HEK293 (cell line): ENCODE results near the gene FGF9.
A peak's percentile ranks its signal among the peaks of the same experiment; 100 is the strongest.

ENCODE experiments used
- CTCF ChIA-PET: fragments of 350-600 bp; formaldehyde crosslinking; extraction: SDS; loops from one replicate; lab custom pipeline; 2021; ENCODE audit warnings: antibody characterized with exemption; lab: Yijun Ruan, JAX
- POLR2A ChIA-PET: fragments of 300-600 bp; formaldehyde crosslinking; extraction: SDS; loops from one replicate; lab custom pipeline; 2020; ENCODE audit warnings: antibody characterized with exemption, inconsistent platforms; lab: Yijun Ruan, JAX
- H3K27ac ChIP-seq: fragments of 200-500 bp; sonication (Bioruptor generic); 2 replicates; pipeline ENCODE4 v1.5.1; 2014; ENCODE audit warnings: low read depth, low read length, control low read depth, inconsistent platforms; ENCODE audit errors: extremely low read depth
- H3K36me3 ChIP-seq, 2 experiments: fragments of 200-500 bp in 1 of 2; sonication (Bioruptor generic) in 1 of 2; 1 replicate in 1 of 2; 2 replicates in 1 of 2; pipeline ENCODE4 v1.5.1; 2014 to 2017; ENCODE audit warnings: inconsistent platforms in 2 of 2, low read length in 2 of 2; ENCODE audit not compliant: control insufficient read depth in 2 of 2, insufficient read depth in 1 of 2
- H3K4me1 ChIP-seq: fragments of 200-500 bp; sonication (Bioruptor generic); 2 replicates; pipeline ENCODE4 v1.5.1; 2014; ENCODE audit warnings: mild to moderate bottlenecking, low read length, inconsistent platforms; ENCODE audit not compliant: control insufficient read depth, insufficient read depth
- H3K4me3 ChIP-seq: 2 replicates; pipeline ENCODE4 v1.5.1; 2011; ENCODE audit warnings: low read depth, mild to moderate bottlenecking, control low read depth, low read length, moderate library complexity
- H3K9me3 ChIP-seq: fragments of 200-500 bp; sonication (Bioruptor generic); 2 replicates; pipeline ENCODE4 v1.5.1; 2014; ENCODE audit warnings: low read depth, low read length, inconsistent platforms; ENCODE audit not compliant: control insufficient read depth, insufficient read depth
- GLIS2 ChIP-seq: fragments of 450-650 bp; formaldehyde crosslinking; IDR thresholded peaks from 2 replicates; pipeline ENCODE4 v1.5.1; 2016; ENCODE audit warnings: missing biosample characterization, missing genetic modification characterization
- KLF10 ChIP-seq: fragments of 450-650 bp; IDR thresholded peaks from 2 replicates; pipeline ENCODE4 v1.5.1; 2018; ENCODE audit warnings: missing biosample characterization, mild to moderate bottlenecking, missing genetic modification characterization
- KLF16 ChIP-seq: fragments of 450-650 bp; formaldehyde crosslinking; IDR thresholded peaks from 2 replicates; pipeline ENCODE4 v1.5.1; 2017; ENCODE audit warnings: missing biosample characterization, missing genetic modification characterization
- KLF8 ChIP-seq: fragments of 450-650 bp; formaldehyde crosslinking; IDR thresholded peaks from 2 replicates; pipeline ENCODE4 v1.5.1; 2016; ENCODE audit warnings: missing biosample characterization, missing genetic modification characterization
- MEIS1 ChIP-seq: sonication (generic); formaldehyde crosslinking; IDR thresholded peaks from 2 replicates; pipeline ENCODE4 v1.8.1; 2022; ENCODE audit warnings: missing genetic modification reagents, mild to moderate bottlenecking, borderline replicate concordance
- MZF1 ChIP-seq: fragments of 450-650 bp; formaldehyde crosslinking; IDR thresholded peaks from 2 replicates; pipeline ENCODE4 v1.5.1; 2017; ENCODE audit warnings: missing biosample characterization, missing genetic modification characterization, borderline replicate concordance
- OVOL3 ChIP-seq: fragments of 450-650 bp; formaldehyde crosslinking; IDR thresholded peaks from 2 replicates; pipeline ENCODE4 v1.5.1; 2016; ENCODE audit warnings: missing biosample characterization, missing genetic modification characterization
- SCRT1 ChIP-seq: fragments of 450-650 bp; formaldehyde crosslinking; IDR thresholded peaks from 2 replicates; pipeline ENCODE4 v1.5.1; 2016; ENCODE audit warnings: missing biosample characterization, missing genetic modification characterization, borderline replicate concordance
- SCRT2 ChIP-seq: fragments of 450-650 bp; formaldehyde crosslinking; IDR thresholded peaks from 2 replicates; pipeline ENCODE4 v1.5.1; 2016; ENCODE audit warnings: missing biosample characterization, missing genetic modification characterization
- ZBTB21 ChIP-seq: fragments of 450-650 bp; formaldehyde crosslinking; IDR thresholded peaks from 2 replicates; pipeline ENCODE4 v1.5.1; 2017; ENCODE audit warnings: missing biosample characterization, missing genetic modification characterization
- ZNF146 ChIP-seq: fragments of 450-650 bp; formaldehyde crosslinking; IDR thresholded peaks from 2 replicates; pipeline ENCODE4 v1.5.1; 2016; ENCODE audit warnings: missing biosample characterization, missing genetic modification characterization
- ZNF211 ChIP-seq: fragments of 450-650 bp; formaldehyde crosslinking; IDR thresholded peaks from 2 replicates; pipeline ENCODE4 v1.5.1; 2016; ENCODE audit warnings: low read depth, missing biosample characterization, missing genetic modification characterization
- ZNF24 ChIP-seq: fragments of 450-650 bp; formaldehyde crosslinking; IDR thresholded peaks from 2 replicates; pipeline ENCODE4 v1.5.1; 2016; ENCODE audit warnings: missing biosample characterization, missing genetic modification characterization
- ZNF292 ChIP-seq: fragments of 450-650 bp; formaldehyde crosslinking; IDR thresholded peaks from 2 replicates; pipeline ENCODE4 v1.5.1; 2016; ENCODE audit warnings: low read depth, missing biosample characterization, missing genetic modification characterization, borderline replicate concordance
- ZNF311 ChIP-seq: fragments of 450-650 bp; formaldehyde crosslinking; IDR thresholded peaks from 2 replicates; pipeline ENCODE4 v1.5.1; 2017; ENCODE audit warnings: missing biosample characterization, missing genetic modification characterization, borderline replicate concordance
- ZNF394 ChIP-seq: fragments of 450-650 bp; formaldehyde crosslinking; IDR thresholded peaks from 2 replicates; pipeline ENCODE4 v1.5.1; 2016; ENCODE audit warnings: missing biosample characterization, missing genetic modification characterization, mild to moderate bottlenecking, moderate library complexity, borderline replicate concordance
- ZNF404 ChIP-seq: fragments of 450-650 bp; formaldehyde crosslinking; IDR thresholded peaks from 2 replicates; pipeline ENCODE4 v1.5.1; 2017; ENCODE audit warnings: missing biosample characterization, missing genetic modification characterization
- ZNF426 ChIP-seq: fragments of 450-650 bp; formaldehyde crosslinking; IDR thresholded peaks from 2 replicates; pipeline ENCODE4 v1.5.1; 2017; ENCODE audit warnings: missing biosample characterization, missing genetic modification characterization, mild to moderate bottlenecking, inconsistent platforms, moderate library complexity
- ZNF530 ChIP-seq: fragments of 450-650 bp; formaldehyde crosslinking; IDR thresholded peaks from 2 replicates; pipeline ENCODE4 v1.5.1; 2016; ENCODE audit warnings: low read depth, missing biosample characterization, missing genetic modification characterization
- ZNF610 ChIP-seq: fragments of 450-650 bp; formaldehyde crosslinking; IDR thresholded peaks from 2 replicates; pipeline ENCODE4 v1.5.1; 2016; ENCODE audit warnings: missing biosample characterization, missing genetic modification characterization, borderline replicate concordance
- ZNF701 ChIP-seq: fragments of 450-650 bp; formaldehyde crosslinking; IDR thresholded peaks from 2 replicates; pipeline ENCODE4 v1.5.1; 2016; ENCODE audit warnings: missing biosample characterization, missing genetic modification characterization
- ZNF830 ChIP-seq: fragments of 450-650 bp; IDR thresholded peaks from 2 replicates; pipeline ENCODE4 v1.5.0; 2018; ENCODE audit warnings: missing biosample characterization, missing genetic modification characterization, low read depth, mild to moderate bottlenecking, moderate library complexity
- TF ChIP-seq, protein P1 (sequence below): fragments of 450-650 bp; formaldehyde crosslinking; IDR thresholded peaks from 2 replicates; pipeline ENCODE4 v1.5.1; 2017; ENCODE audit warnings: missing biosample characterization, missing genetic modification characterization
- TF ChIP-seq, protein P2 (sequence below): fragments of 450-650 bp; formaldehyde crosslinking; IDR thresholded peaks from 2 replicates; pipeline ENCODE4 v1.5.0; 2017; ENCODE audit warnings: missing biosample characterization, missing genetic modification characterization, borderline replicate concordance
- TF ChIP-seq, protein P3 (sequence below): fragments of 450-650 bp; formaldehyde crosslinking; IDR thresholded peaks from 2 replicates; pipeline ENCODE4 v1.5.1; 2016; ENCODE audit warnings: missing biosample characterization, missing genetic modification characterization
- TF ChIP-seq, protein P4 (sequence below): fragments of 450-650 bp; IDR thresholded peaks from 2 replicates; pipeline ENCODE4 v1.5.1; 2018; ENCODE audit warnings: missing biosample characterization, mild to moderate bottlenecking, missing genetic modification characterization
- TF ChIP-seq, protein P5 (sequence below): fragments of 450-650 bp; formaldehyde crosslinking; IDR thresholded peaks from 2 replicates; pipeline ENCODE4 v1.5.1; 2017; ENCODE audit warnings: missing biosample characterization, missing genetic modification characterization

FGF9 gene

DNA sequence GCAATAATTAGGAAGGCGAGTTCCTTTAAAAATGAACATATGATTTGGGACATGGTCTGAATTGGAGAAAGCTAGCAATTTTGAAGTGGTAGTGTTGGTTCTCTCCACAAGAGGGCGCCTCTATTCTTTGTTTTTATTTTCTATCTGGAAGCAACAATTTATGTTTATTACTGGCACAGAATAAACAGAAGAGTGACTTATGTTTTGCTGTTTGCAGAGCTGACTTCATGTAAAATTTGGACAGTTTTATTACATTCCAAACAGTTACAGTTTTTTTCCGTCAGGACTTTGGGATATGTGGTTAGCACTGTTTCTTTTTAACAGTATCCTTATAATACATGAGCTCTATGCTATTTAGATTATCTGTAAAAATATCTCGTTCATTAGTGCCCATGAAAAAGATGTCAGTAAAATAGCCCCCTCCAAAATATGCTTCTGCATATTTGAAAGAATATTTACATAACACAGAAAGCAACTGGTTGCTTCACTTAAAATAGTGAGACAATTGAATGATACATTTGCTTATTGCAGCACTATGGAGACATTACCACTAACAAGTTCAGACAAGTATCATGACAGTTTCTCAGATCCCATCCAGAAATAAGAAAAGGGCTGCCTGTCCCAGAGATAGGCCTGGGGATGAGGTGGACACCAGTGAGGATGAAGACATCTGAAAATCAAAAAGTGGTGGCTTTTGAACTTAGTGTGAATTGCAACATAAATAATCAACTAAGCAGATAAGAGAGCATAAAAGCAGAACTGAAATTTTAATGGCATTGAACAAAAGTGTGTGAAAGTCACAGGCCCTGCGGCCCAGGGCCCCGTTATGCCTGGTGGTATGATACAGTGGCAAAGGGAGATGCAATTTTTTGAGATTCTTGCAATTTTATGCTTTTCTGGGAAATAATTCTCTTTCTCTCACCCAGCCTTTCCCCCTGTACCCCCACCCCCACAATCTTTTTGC is 32.3 kb upstream of the FGF9 start:
- Histone ChIP-seq H3K9me3 (no peaks in the 10 kb centered on the region), H3K27ac (no peak overlapping the region), H3K4me1 (0 out of 2 replicates have a peak, but pooled peaks cover 2% of the 10 kb centered on the region), H3K36me3 (no peaks in the 10 kb centered on the region), H3K4me3 (no peak overlapping the region)
- ChIA-PET CTCF (interaction anchor here (0.6 to 2.2 kb wide), 20 partner anchors 11 to 1120 kb away, joined by 3 to 9 read pairs (median 3); partner anchors contain the start of gene FGF9), POLR2A (interaction anchor here (1.5 kb wide), 1 partner anchor 35 kb away, joined by 5 read pairs; the partner anchor contains the start of gene MICU2)
- TF ChIP-seq ZNF530 (tag by site-specific recombination), result no peak
- no peak for TF ChIP-seq KLF16
- TF ChIP-seq ZNF426, result no peak
- TF ChIP-seq, protein P1, sequence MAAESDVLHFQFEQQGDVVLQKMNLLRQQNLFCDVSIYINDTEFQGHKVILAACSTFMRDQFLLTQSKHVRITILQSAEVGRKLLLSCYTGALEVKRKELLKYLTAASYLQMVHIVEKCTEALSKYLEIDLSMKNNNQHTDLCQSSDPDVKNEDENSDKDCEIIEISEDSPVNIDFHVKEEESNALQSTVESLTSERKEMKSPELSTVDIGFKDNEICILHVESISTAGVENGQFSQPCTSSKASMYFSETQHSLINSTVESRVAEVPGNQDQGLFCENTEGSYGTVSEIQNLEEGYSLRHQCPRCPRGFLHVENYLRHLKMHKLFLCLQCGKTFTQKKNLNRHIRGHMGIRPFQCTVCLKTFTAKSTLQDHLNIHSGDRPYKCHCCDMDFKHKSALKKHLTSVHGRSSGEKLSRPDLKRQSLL (tag by site-specific recombination), result no peak
- no peak for TF ChIP-seq OVOL3 (tag by site-specific recombination)
- TF ChIP-seq, protein P2, sequence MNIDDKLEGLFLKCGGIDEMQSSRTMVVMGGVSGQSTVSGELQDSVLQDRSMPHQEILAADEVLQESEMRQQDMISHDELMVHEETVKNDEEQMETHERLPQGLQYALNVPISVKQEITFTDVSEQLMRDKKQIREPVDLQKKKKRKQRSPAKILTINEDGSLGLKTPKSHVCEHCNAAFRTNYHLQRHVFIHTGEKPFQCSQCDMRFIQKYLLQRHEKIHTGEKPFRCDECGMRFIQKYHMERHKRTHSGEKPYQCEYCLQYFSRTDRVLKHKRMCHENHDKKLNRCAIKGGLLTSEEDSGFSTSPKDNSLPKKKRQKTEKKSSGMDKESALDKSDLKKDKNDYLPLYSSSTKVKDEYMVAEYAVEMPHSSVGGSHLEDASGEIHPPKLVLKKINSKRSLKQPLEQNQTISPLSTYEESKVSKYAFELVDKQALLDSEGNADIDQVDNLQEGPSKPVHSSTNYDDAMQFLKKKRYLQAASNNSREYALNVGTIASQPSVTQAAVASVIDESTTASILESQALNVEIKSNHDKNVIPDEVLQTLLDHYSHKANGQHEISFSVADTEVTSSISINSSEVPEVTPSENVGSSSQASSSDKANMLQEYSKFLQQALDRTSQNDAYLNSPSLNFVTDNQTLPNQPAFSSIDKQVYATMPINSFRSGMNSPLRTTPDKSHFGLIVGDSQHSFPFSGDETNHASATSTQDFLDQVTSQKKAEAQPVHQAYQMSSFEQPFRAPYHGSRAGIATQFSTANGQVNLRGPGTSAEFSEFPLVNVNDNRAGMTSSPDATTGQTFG (tag by site-specific recombination), result no peak
- no peak for TF ChIP-seq ZNF211 (tag by site-specific recombination)
- TF ChIP-seq, protein P3, sequence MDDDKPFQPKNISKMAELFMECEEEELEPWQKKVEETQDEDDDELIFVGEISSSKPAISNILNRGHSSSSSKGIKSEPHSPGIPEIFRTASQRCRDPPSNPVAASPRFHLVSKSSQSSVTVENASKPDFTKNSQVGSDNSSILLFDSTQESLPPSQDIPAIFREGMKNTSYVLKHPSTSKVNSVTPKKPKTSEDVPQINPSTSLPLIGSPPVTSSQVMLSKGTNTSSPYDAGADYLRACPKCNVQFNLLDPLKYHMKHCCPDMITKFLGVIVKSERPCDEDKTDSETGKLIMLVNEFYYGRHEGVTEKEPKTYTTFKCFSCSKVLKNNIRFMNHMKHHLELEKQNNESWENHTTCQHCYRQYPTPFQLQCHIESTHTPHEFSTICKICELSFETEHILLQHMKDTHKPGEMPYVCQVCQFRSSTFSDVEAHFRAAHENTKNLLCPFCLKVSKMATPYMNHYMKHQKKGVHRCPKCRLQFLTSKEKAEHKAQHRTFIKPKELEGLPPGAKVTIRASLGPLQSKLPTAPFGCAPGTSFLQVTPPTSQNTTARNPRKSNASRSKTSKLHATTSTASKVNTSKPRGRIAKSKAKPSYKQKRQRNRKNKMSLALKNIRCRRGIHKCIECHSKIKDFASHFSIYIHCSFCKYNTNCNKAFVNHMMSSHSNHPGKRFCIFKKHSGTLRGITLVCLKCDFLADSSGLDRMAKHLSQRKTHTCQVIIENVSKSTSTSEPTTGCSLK (tag by site-specific recombination), result no peak
- TF ChIP-seq, protein P4, sequence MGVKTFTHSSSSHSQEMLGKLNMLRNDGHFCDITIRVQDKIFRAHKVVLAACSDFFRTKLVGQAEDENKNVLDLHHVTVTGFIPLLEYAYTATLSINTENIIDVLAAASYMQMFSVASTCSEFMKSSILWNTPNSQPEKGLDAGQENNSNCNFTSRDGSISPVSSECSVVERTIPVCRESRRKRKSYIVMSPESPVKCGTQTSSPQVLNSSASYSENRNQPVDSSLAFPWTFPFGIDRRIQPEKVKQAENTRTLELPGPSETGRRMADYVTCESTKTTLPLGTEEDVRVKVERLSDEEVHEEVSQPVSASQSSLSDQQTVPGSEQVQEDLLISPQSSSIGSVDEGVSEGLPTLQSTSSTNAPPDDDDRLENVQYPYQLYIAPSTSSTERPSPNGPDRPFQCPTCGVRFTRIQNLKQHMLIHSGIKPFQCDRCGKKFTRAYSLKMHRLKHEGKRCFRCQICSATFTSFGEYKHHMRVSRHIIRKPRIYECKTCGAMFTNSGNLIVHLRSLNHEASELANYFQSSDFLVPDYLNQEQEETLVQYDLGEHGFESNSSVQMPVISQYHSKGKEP (tag by site-specific recombination), result 0 out of 2 replicates have a peak, but pooled peaks have one; percentile 7
- TF ChIP-seq KLF8 (tag by site-specific recombination), result no peak
- TF ChIP-seq ZNF701 (tag by site-specific recombination), result no peak
- TF ChIP-seq ZNF404 (tag by site-specific recombination), result no peak
- TF ChIP-seq SCRT1 (tag by site-specific recombination), result no peak
- TF ChIP-seq KLF10 (tag by site-specific recombination), result no peak
- TF ChIP-seq SCRT2 (tag by site-specific recombination), result peak; percentile 74
- TF ChIP-seq ZNF146, result no peak
- no peak for TF ChIP-seq ZNF311
- TF ChIP-seq GLIS2 (tag by site-specific recombination), result no peak
- TF ChIP-seq ZBTB21, result 0 out of 2 replicates have a peak, but pooled peaks have one; percentile 13
- TF ChIP-seq MZF1 (tag by site-specific recombination), result no peak
- no peak for TF ChIP-seq ZNF830
- no peak for TF ChIP-seq MEIS1 (CRISPR knock-in tag)
- TF ChIP-seq ZNF24 (tag by site-specific recombination), result no peak
- no peak for TF ChIP-seq ZNF394
- no peak for TF ChIP-seq ZNF292 (tag by site-specific recombination)
- TF ChIP-seq, protein P5, sequence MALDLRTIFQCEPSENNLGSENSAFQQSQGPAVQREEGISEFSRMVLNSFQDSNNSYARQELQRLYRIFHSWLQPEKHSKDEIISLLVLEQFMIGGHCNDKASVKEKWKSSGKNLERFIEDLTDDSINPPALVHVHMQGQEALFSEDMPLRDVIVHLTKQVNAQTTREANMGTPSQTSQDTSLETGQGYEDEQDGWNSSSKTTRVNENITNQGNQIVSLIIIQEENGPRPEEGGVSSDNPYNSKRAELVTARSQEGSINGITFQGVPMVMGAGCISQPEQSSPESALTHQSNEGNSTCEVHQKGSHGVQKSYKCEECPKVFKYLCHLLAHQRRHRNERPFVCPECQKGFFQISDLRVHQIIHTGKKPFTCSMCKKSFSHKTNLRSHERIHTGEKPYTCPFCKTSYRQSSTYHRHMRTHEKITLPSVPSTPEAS (tag by site-specific recombination), result no peak
- no peak for TF ChIP-seq ZNF610
